ENCODE data around the gene EPB41.
"Not testable (repeated sequence)": the region's sequence is repeated elsewhere in the genome, so short reads cannot be mapped to it uniquely, and the experiment has no call there.

The EPB41 gene

GRCh38 chr1:28928314-28928941, 14.1 kb downstream of the EPB41 start:
- DNase-seq: no peak

GRCh38 chr1:28933277-28933676, 18.9 kb downstream of the EPB41 start:
- DNase-seq: no peak

- no peak for DNase-seq
These were observed 19.5 kb downstream of the EPB41 start for GRCh38 chr1:28933918-28934317.

GRCh38 chr1:28934676-28935075, 20.3 kb downstream of the EPB41 start:
- no peak for DNase-seq

- DNase-seq: no peak
These were observed 20.9 kb downstream of the EPB41 start for GRCh38 chr1:28935293-28935692.

- no peak for DNase-seq
These were observed 21.7 kb downstream of the EPB41 start for GRCh38 chr1:28936094-28936493.

- no peak for DNase-seq
These were observed 22.2 kb downstream of the EPB41 start for GRCh38 chr1:28936528-28936927.

- DNase-seq: not testable (repeated sequence)
These were observed 29.2 kb downstream of the EPB41 start for GRCh38 chr1:28943581-28943980.

- DNase-seq: no peak
These were observed 35.6 kb downstream of the EPB41 start for GRCh38 chr1:28950006-28950405.

GRCh38 chr1:28950449-28950848, 36.1 kb downstream of the EPB41 start:
- no peak for DNase-seq

- no peak for DNase-seq
These were observed 39.9 kb downstream of the EPB41 start for GRCh38 chr1:28954126-28954726.

- peak; percentile 80 for DNase-seq
These were observed 41.7 kb downstream of the EPB41 start for GRCh38 chr1:28956038-28956464.

- not testable (repeated sequence) for DNase-seq
These were observed 47.9 kb downstream of the EPB41 start for GRCh38 chr1:28962114-28962831.

- DNase-seq: no peak
These were observed 51.0 kb downstream of the EPB41 start for GRCh38 chr1:28965271-28965870.

GRCh38 chr1:28966617-28967016, 52.2 kb downstream of the EPB41 start:
- no peak for DNase-seq

- no peak for DNase-seq
These were observed 57.8 kb downstream of the EPB41 start for GRCh38 chr1:28971980-28972771.

GRCh38 chr1:28973596-28974421, 59.4 kb downstream of the EPB41 start:
- no peak for DNase-seq

GRCh38 chr1:28974432-28974831, 60.1 kb downstream of the EPB41 start:
- no peak for DNase-seq

- DNase-seq: no peak
These were observed 61.9 kb downstream of the EPB41 start for GRCh38 chr1:28976248-28976647.

- no peak for DNase-seq
These were observed 66.8 kb downstream of the EPB41 start for GRCh38 chr1:28981210-28981609.

- DNase-seq: no peak
These were observed 67.8 kb downstream of the EPB41 start for GRCh38 chr1:28982198-28982597.

GRCh38 chr1:28983091-28983490, 68.7 kb downstream of the EPB41 start:
- no peak for DNase-seq
